ENCODE results near the gene KCNIP4.

GRCh38 chr4:21947791-21948346, 703 bp downstream of the KCNIP4 start:
- TF ChIP-seq, protein P1, sequence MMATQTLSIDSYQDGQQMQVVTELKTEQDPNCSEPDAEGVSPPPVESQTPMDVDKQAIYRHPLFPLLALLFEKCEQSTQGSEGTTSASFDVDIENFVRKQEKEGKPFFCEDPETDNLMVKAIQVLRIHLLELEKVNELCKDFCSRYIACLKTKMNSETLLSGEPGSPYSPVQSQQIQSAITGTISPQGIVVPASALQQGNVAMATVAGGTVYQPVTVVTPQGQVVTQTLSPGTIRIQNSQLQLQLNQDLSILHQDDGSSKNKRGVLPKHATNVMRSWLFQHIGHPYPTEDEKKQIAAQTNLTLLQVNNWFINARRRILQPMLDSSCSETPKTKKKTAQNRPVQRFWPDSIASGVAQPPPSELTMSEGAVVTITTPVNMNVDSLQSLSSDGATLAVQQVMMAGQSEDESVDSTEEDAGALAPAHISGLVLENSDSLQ (IDR thresholded peaks at IDR 0.05), result no peak
- TF ChIP-seq FOXA1 (IDR thresholded peaks at IDR 0.05) (no peak), ZNF384 (IDR thresholded peaks at IDR 0.05) (no peak), FOXM1 (IDR thresholded peaks at IDR 0.05; ENCODE audit: borderline replicate concordance) (no peak), NFRKB (IDR thresholded peaks at IDR 0.05) (no peak), FOXK2 (IDR thresholded peaks at IDR 0.05) (no peak), ELF4 (IDR thresholded peaks at IDR 0.05) (no peak), BHLHE40 (IDR thresholded peaks at IDR 0.05; ENCODE audit: borderline replicate concordance) (no peak), ARNT (IDR thresholded peaks at IDR 0.05) (no peak), TARDBP (IDR thresholded peaks at IDR 0.05) (no peak)

Data from HEK293T (cell line).